ENCODE results near the gene SND1. TPM values are rescaled to one million over a fixed set of nuclear protein-coding genes. Genes with fewer than 3 reads are reported as not detected.

The SND1 gene
- total RNA-seq, 1 experiment from 2014 or later = 218 TPM

- H4K20me1 ChIP-seq (ENCODE audit: control insufficient read depth, insufficient read depth, insufficient read length) = no peaks in the 10 kb centered on the region
These were observed 261.7 kb downstream of the SND1 start for GRCh38 chr7:127913686-127914085.

More at GRCh38 chr7:127913686-127914085, 261.7 kb downstream of the SND1 start:
- H3K23me2 ChIP-seq (ENCODE audit: insufficient read length, low read depth, low read length, poor library complexity, severe bottlenecking) = no peaks in the 10 kb centered on the region
- no CpG with 5 or more reads among the region's 2 CpGs for WGBS (ENCODE audit: extremely low coverage, insufficient read length, low lambda C conversion rate)
- H4K8ac ChIP-seq (replicated peaks; ENCODE audit: insufficient read length, low read depth, low read length) = no peak overlapping the region
- no peak overlapping the region for H3K4me2 ChIP-seq (ENCODE audit: insufficient read depth, insufficient read length, low read length)
- no peaks in the 10 kb centered on the region for H3K27me3 Mint-ChIP-seq (ENCODE audit: low read depth)
- no peak overlapping the region for H3K27ac ChIP-seq (ENCODE audit: insufficient read length, low read depth, low read length)
- no peak overlapping the region for H3K14ac ChIP-seq (ENCODE audit: insufficient read depth, low read length)
- no peak overlapping the region for H3K27ac Mint-ChIP-seq
- H3K4me1 ChIP-seq (ENCODE audit: insufficient read depth, low read length) = peaks cover 2% of the 10 kb centered on the region; the same call in 1 of the 2 replicates
- H3T11ph ChIP-seq (ENCODE audit: low read length) = no peak overlapping the region
- H4K91ac ChIP-seq (ENCODE audit: insufficient read length, low read depth, low read length) = no peak overlapping the region
- no peak overlapping the region for H3K4ac ChIP-seq (ENCODE audit: low read depth, low read length)
- 0 out of 2 replicates have a peak, but pooled peaks cover 2% of the 10 kb centered on the region for H3K79me2 ChIP-seq (ENCODE audit: insufficient read depth, low read length)
- H3K27me3 ChIP-seq (ENCODE audit: insufficient read depth, low read length) = no peaks in the 10 kb centered on the region
- H2BK120ac ChIP-seq (ENCODE audit: low read depth, low read length, poor library complexity, severe bottlenecking) = no peak overlapping the region
- no peak overlapping the region for H2BK15ac ChIP-seq (ENCODE audit: low read depth, low read length)
- no peak overlapping the region for H3K23ac ChIP-seq (ENCODE audit: insufficient read length, low read depth, low read length)
- no peaks in the 10 kb centered on the region for H3K9me3 Mint-ChIP-seq
- H2BK20ac ChIP-seq (ENCODE audit: low read depth, low read length, poor library complexity, severe bottlenecking) = no peak overlapping the region
- H3K9me3 ChIP-seq (ENCODE audit: control insufficient read depth, low read depth, low read length) = no peaks in the 10 kb centered on the region
- DNase-seq = no peak
- no peak overlapping the region for H2AK5ac ChIP-seq (ENCODE audit: insufficient read length, low read length)
- H2BK5ac ChIP-seq (ENCODE audit: insufficient read length, low read length) = no peak overlapping the region
- no peaks in the 10 kb centered on the region; a peak in 1 of 7 replicates for H3K36me3 Mint-ChIP-seq (ENCODE audit: insufficient read depth in 1 of 3, low read depth in 3 of 3)
- H3K9ac ChIP-seq (ENCODE audit: extremely low read depth, insufficient read length, low read length) = no peak overlapping the region
- no peak overlapping the region for H3K18ac ChIP-seq (ENCODE audit: insufficient read length, low read depth, low read length)
- peaks cover 15 to 17% of the 10 kb centered on the region in 2 experiments for H3K4me1 Mint-ChIP-seq
- no peak overlapping the region for H4K5ac ChIP-seq (ENCODE audit: insufficient read length, low read depth, low read length)
- no peak overlapping the region for H3K56ac ChIP-seq (ENCODE audit: insufficient read length, low read depth, low read length)
- H2BK12ac ChIP-seq (ENCODE audit: insufficient read length, low read depth, low read length) = no peak overlapping the region
- H2AFZ ChIP-seq (ENCODE audit: low read length) = no peak overlapping the region
- no peaks in the 10 kb centered on the region for H3K79me1 ChIP-seq (ENCODE audit: insufficient read depth, low read depth, low read length, poor library complexity, severe bottlenecking)
- no peak overlapping the region for H3K4me3 Mint-ChIP-seq
- TF ChIP-seq, protein P1, sequence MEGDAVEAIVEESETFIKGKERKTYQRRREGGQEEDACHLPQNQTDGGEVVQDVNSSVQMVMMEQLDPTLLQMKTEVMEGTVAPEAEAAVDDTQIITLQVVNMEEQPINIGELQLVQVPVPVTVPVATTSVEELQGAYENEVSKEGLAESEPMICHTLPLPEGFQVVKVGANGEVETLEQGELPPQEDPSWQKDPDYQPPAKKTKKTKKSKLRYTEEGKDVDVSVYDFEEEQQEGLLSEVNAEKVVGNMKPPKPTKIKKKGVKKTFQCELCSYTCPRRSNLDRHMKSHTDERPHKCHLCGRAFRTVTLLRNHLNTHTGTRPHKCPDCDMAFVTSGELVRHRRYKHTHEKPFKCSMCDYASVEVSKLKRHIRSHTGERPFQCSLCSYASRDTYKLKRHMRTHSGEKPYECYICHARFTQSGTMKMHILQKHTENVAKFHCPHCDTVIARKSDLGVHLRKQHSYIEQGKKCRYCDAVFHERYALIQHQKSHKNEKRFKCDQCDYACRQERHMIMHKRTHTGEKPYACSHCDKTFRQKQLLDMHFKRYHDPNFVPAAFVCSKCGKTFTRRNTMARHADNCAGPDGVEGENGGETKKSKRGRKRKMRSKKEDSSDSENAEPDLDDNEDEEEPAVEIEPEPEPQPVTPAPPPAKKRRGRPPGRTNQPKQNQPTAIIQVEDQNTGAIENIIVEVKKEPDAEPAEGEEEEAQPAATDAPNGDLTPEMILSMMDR (conservative IDR thresholded peaks at IDR 0.05) = no peak

Measured in H9 (cell line).